Measurements from ENCODE around the gene DAP. TPM values are rescaled to one million over a fixed set of nuclear protein-coding genes. Genes with fewer than 3 reads are reported as not detected.

DAP gene
- total RNA-seq, 1 experiment from 2014 or later, result 108 TPM

- in situ Hi-C loops (cut with HindIII; ENCODE audit: low pct_unique_long_range_greater_than_20kb, low sequenced_read_pairs), result no loop called here
- POLR2A ChIA-PET, result no interaction called here
- DNase-seq (ENCODE audit: low read depth, low spot score), result no peak
- Histone ChIP-seq H3K9me3 (ENCODE audit: control insufficient read depth, insufficient read depth, low read depth, low read length) (no peaks in the 10 kb centered on the region), H3K36me3 (ENCODE audit: control insufficient read depth, insufficient read depth, low read length) (no peaks in the 10 kb centered on the region; the same call in 1 of the 2 replicates), H3K4me3 (ENCODE audit: low read depth in 2 of 2, low read length in 2 of 2) (no peak overlapping the region), H3K4me1 (ENCODE audit: control insufficient read depth, insufficient read depth, low read length) (peaks cover 37% of the 10 kb centered on the region), H3K27ac (ENCODE audit: low read length) (no peak overlapping the region), H3K27me3 (ENCODE audit: control insufficient read depth, insufficient read depth, low read length) (no peaks in the 10 kb centered on the region)
- TF ChIP-seq SIN3A (IDR thresholded peaks at IDR 0.05; ENCODE audit: borderline replicate concordance, insufficient read depth, low read depth, low read length) (no peak), POLR2AphosphoS5 (IDR thresholded peaks at IDR 0.05; ENCODE audit: low read depth, low read length) (no peak), TCF7L2 (IDR thresholded peaks at IDR 0.05; ENCODE audit: low read depth, low read length) (no peak), REST (IDR thresholded peaks at IDR 0.05; ENCODE audit: insufficient read depth in 1 of 2, low read depth in 2 of 2, low read length in 1 of 2) (no peak)
- CTCF ChIA-PET, result no interaction called here
- BruUV-seq (replicated peaks), result no TSS peak
- intact Hi-C loops (cut with micrococcal nuclease; ENCODE audit: unreplicated experiment), result no loop called here
- no peak for ATAC-seq
These were observed 32.4 kb downstream of the DAP start for GRCh38 chr5:10728679-10729078.

GRCh38 chr5:10727861-10728260 lies 33.2 kb downstream of the DAP start:
- CTCF ChIA-PET, result no interaction called here
- no peak for TF ChIP-seq POLR2AphosphoS5 (IDR thresholded peaks at IDR 0.05; ENCODE audit: low read depth, low read length)
- TF ChIP-seq REST (IDR thresholded peaks at IDR 0.05; ENCODE audit: insufficient read depth in 1 of 2, low read depth in 2 of 2, low read length in 1 of 2), result no peak
- no peak for TF ChIP-seq SIN3A (IDR thresholded peaks at IDR 0.05; ENCODE audit: borderline replicate concordance, insufficient read depth, low read depth, low read length)
- no peak for TF ChIP-seq CTCF (IDR thresholded peaks at IDR 0.05)
- TF ChIP-seq TCF7L2 (IDR thresholded peaks at IDR 0.05; ENCODE audit: low read depth, low read length), result no peak
- no peaks in the 10 kb centered on the region for H3K27me3 ChIP-seq (ENCODE audit: control insufficient read depth, insufficient read depth, low read length)
- no peak for DNase-seq (ENCODE audit: low read depth, low spot score)
- H3K4me3 ChIP-seq (ENCODE audit: low read depth in 2 of 2, low read length in 2 of 2), result no peak overlapping the region
- POLR2A ChIA-PET, result no interaction called here
- in situ Hi-C loops (cut with HindIII; ENCODE audit: low pct_unique_long_range_greater_than_20kb, low sequenced_read_pairs), result no loop called here
- intact Hi-C loops (cut with micrococcal nuclease; ENCODE audit: unreplicated experiment), result no loop called here
- H3K4me1 ChIP-seq (ENCODE audit: control insufficient read depth, insufficient read depth, low read length), result peaks cover 42% of the 10 kb centered on the region
- H3K27ac ChIP-seq (ENCODE audit: low read length), result no peak overlapping the region; the same call in 1 of the 2 replicates
- no TSS peak for BruUV-seq (replicated peaks)
- no peaks in the 10 kb centered on the region for H3K9me3 ChIP-seq (ENCODE audit: control insufficient read depth, insufficient read depth, low read depth, low read length)
- no peaks in the 10 kb centered on the region; the same call in 1 of the 2 replicates for H3K36me3 ChIP-seq (ENCODE audit: control insufficient read depth, insufficient read depth, low read length)
- ATAC-seq, result no peak
